HG03280 (cell line): ENCODE results near the gene HIRIP3.
"Not testable (repeated sequence)": the region's sequence is repeated elsewhere in the genome, so short reads cannot be mapped to it uniquely, and the experiment has no call there.

ENCODE experiments used
- ATAC-seq: cut with Tn5 transposase; IDR thresholded peaks from one replicate; pipeline ENCODE4 v1.9.1; 2021; ENCODE audit warnings: mild to moderate bottlenecking, moderate library complexity; ENCODE audit not compliant: unreplicated experiment

HIRIP3 gene, protein sequence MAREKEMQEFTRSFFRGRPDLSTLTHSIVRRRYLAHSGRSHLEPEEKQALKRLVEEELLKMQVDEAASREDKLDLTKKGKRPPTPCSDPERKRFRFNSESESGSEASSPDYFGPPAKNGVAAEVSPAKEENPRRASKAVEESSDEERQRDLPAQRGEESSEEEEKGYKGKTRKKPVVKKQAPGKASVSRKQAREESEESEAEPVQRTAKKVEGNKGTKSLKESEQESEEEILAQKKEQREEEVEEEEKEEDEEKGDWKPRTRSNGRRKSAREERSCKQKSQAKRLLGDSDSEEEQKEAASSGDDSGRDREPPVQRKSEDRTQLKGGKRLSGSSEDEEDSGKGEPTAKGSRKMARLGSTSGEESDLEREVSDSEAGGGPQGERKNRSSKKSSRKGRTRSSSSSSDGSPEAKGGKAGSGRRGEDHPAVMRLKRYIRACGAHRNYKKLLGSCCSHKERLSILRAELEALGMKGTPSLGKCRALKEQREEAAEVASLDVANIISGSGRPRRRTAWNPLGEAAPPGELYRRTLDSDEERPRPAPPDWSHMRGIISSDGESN

DNA sequence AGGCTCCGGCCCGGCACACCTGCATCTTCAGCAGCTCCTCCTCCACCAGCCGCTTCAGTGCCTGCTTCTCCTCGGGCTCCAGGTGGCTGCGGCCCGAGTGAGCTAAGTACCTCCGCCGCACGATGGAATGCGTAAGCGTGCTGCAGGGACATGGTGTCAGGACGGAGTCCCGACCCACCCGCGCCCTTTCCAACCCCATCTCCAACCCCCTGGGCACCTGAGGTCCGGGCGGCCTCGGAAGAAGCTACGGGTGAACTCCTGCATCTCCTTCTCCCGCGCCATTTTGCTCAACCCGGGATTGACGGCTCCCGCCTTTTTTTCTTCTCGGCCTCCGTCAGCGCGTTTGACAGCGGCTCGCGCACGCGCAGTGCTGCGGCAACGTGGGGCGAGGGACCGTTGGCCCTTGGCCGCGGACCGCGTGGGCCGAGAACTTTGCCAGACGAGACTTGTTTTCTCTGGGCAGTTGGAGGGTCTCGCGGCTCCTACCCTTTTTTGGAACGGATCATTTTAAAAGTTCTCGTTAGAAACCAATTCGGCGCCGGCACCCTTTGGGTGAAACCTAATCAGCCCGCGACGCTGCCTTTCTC lies at the start of gene HIRIP3:
Gene HIRIP3, minus strand, starts transcription at position 294 of the 587 bp plus-strand sequence. Its CDS starts 12 bp downstream, at position 282.
- peak; percentile 46 for ATAC-seq

DNA sequence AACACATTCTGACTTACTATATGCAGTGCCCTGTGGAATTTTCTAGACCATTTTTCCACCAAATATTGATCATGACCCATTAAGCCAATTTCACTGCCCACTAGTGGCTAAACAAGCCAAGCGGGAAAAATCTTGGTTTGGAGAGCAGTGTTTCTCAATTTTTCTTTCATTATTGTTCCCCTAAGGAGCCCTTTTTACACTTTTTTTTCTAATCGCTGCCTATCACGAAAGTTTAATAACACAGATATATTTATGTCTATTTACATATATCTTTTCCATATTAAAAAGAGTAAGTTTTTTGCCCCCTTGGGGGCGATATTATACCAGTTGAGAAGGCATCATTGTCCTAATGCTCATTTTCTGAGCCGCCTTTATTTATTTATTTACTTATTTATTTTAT lies 46.4 kb upstream of the HIRIP3 start:
- no peak for ATAC-seq

DNA sequence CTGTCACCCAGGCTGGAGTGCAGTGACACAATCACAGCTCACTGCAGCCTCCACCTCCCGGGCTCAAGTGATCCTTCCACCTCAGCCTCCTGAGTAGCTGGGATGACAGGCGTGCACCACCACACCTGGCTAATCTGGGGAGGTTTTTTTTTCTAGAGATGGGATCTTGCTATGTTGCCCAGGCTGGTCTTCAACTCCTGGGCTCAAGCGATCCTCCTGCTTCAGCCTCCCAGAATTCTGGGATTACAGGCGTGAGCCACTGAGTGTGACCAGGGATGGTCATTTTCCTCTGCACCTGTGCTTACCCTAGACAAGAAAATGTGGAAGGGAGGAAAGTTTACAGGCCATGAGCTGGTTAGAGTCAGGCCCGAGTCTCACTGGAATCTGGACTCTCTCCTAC lies 45.3 kb upstream of the HIRIP3 start:
- ATAC-seq: not testable (repeated sequence)

DNA sequence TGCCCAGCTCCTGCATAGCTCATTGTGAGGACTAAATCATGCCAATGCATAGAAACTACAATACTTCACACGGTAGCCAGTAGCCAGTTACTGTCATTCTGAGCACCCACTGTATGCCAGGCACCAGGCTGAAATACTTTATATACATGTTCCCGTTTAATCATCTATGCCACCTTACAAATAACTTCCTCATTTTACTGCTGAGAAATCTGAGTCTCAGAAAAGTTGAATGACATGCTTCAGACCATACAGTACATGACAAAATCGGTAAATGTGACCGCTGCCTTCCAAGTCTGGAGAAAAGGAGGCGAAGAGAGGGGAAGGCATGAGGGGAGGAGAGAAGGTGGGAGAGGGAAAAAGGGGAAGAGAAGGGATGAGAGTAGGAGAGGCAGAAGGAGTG lies 44.8 kb upstream of the HIRIP3 start:
- no peak for ATAC-seq

DNA sequence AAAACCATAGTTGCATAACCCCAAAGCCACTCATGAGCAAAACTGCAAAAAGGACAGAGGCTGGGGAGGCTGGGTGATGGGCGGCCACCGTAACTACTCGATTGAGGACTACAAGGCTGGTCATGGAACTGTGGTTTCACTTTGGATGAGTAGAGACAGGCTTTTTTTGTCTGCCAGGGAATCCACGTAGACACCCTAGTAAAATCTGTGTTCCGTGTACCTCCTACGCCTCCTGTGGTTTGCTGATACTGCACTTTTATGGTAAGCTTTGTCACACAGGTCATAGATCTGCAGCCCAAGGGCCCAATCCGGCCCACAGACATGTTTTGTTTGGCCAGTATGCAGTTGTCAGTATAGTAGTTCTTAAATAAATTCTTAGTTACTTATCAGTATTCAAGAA lies 37.9 kb upstream of the HIRIP3 start:
- ATAC-seq: no peak

DNA sequence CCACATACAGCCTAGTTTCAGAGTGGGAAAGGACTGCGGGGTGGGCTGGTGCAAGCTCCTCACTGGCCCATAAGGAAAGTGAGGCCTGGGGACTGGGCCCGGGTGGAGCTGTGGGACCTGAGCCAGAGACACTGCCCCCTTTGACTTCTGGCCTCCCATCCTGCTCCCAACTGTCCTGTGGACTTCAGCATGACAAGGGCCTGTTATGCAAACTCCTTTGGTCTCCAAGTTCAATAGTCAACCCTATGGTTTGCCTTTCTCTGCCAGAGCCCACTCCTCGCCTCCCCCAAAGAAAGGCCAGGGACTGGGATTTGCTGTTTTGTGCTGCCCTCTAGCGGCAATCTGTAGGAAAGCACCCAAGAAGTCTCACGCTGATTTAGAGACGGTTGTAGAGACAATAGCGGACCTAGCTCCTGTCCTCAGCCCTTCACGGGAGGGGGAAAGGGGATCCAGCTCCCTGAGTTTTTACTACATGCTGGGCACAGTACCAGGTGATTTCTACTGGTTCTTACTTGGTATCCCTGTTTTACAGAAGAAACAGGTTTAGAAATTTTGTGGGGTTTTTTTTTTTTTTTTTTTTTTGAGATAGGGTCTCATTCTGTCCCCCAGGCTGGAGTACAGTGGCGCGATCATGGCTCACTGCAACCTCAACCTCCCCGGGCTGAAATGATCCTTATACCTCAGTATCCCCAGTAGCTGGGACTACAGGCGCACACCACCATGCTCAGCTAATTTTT lies 36.8 kb upstream of the HIRIP3 start:
- ATAC-seq: no peak

DNA sequence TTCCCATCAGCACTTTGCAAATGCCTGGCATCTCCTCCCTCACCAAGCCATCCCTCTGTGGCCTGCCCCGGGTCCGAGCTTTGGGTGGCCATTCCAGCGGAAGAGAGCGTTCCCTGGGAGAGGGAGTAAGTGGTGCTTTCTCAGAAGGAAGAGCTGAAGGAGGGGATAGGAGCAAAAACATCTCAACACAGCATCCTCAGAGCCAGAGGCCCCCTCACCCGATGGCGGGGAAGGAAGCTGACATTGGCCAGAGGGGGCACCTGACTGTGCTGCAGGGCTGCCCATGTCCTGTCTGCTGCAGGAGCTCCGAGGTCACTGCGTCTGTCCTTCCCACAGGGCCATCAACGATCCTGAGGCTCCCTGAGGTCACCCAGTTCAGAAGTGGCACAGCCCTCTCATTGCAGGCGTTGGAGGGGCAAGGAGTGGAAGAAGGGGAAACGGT lies 36.1 kb upstream of the HIRIP3 start:
- no peak for ATAC-seq

DNA sequence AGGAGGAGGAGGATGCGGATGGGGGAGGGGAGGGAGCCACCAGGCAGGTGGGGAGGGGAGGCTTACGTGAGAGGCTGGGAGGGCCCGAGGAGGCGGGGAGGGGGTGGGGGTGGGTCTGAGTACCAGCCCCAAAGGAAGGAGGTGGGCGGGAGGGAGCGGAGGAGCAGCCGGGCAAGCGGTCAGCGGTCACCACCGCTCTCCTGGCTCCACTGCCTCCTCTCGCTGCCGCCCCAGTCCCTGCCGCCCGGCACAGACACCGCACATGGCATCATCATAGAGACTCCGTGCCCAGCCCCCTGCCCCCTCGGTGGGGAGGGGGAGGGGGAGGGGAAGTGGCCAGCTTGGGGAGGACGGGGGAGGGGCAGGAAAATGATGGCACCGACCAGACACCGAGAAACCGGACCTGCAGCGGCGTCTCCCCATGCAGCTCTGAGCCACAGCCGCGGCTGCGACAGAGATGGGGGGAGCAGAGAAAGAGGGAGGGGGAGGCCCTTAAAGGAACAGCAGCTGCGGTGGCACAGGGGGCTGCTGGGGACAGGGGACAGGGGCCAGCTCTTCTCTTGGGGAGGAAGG lies 35.5 kb upstream of the HIRIP3 start, which contains the start of gene TLCD3B:
Gene TLCD3B, minus strand, starts transcription at position 431 of the 573 bp plus-strand sequence. CDS start 744 bp downstream, outside the sequence.
- ATAC-seq: no peak

DNA sequence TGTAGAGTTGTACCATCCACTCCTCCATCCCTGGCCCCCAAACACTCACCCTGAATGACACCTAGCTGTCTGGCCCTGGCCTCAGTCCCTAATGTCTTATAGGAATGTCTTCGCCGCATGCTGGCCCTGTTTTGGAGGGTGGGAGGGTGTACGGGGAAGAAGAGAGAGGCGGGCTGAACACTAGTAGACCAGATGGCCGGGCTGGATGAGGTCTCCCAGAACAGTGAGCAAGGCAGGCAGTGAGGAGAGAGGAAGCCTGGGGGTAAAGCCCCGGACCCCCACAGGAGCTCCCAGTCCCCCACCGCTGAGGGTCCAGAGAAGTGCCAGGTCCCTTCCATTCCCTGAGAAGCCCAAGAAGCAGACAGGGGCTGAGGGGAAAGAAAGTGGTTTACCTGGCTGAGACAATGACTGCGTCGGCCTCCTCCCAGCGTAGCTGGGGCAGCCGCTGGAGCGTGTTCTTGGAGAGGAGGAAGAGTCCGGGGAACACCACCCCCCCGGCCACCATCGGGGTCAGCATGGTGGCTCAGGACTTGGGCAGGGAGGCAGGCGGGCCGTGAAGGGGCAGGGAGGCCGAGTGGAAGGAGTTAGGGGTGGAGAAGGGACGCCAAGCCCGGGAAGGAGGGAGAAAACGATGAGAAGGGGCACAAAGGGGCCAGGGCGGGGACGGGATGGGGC lies 34.7 kb upstream of the HIRIP3 start:
- ATAC-seq: no peak

DNA sequence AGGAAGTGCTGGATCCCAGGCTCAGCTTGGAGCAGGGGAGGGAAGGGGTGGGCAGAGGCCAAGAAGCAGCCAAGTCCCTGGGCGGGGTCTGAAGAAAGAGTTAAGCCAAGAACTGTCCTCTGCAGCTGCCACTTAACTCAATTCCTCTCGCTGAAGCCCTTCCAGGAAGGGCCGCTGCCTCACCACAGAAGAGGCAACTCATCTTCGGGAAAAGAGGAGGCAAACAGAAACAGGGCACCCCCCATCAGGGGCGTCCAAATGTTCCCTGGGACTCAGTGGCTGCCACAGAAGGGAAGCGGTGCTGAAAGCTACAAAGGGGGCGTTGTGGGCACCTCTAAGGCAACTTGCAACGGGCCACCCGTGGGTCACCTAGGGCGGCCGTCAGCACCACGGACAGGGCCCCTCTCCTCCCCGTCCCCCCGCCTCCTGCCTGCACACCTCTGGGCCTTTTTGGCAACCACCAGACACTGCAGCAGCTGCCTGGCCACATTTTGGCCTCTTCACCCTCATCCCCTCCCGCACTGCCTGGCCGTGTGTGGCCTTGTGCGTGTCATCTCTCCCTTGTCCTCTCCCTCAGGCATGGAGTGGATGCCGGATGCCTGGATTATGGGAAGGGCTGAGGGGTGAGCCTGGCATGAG lies 33.1 kb upstream of the HIRIP3 start:
- no peak for ATAC-seq

DNA sequence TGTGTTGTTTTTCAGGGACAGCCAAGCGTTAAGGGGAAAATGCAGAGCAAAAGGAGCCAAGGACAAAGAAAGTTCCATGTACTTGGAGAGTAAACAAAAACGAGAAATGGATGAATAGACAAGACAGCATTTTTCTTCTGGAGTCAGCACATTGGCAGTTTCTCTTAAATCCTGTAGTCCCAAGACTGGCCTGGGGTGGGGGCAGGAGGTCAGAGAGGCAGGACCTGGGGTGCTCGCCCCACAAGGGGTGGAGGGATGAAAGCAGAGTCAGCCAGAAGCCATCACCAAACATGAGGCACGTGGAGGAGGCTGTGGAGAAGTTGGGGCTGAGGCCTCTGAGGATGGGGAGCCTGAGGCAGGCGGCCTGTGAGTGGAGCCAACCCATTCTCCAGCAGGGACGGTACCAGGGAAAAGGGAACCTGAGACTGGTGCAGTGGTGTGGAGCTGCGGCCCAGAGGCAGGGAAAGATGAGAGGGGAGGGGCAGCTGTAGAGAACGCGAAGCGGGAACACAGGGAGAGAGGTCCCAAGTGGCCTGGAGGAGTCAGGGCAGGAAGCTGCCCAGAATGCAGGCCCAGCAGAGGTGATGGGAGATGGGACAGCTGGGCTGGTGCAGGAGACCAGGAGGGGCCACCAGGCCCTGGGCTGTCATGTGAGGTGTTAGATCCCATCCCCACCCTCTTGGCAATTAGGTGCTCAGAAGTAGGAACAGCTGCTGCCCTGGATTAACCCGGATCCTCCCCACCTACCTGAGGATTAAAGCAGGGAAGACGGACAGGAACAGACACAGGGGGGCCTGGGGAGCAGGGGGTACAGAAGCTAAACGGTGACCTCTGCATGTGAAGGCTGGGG lies 32.4 kb upstream of the HIRIP3 start:
- no peak for ATAC-seq

DNA sequence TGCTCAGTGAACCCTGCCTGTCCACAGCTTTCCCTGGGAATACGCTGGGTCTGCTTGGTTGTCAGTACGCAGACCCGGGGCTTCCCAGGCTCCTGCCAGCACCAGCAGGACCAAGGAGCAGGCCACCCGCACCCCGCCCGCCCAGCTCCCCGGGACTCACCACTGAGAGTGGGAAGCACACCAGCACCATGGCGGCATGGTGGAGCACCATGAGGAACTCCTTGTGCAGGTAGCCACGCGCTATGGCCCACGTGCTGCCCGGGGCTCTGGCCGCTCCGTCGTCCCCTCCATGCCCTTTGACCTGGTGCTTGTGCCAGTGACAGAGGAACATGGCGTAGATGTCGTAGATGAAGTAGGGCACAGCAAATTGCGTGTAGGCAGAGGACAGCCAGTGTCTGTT lies 31.0 kb upstream of the HIRIP3 start:
- no peak for ATAC-seq

DNA sequence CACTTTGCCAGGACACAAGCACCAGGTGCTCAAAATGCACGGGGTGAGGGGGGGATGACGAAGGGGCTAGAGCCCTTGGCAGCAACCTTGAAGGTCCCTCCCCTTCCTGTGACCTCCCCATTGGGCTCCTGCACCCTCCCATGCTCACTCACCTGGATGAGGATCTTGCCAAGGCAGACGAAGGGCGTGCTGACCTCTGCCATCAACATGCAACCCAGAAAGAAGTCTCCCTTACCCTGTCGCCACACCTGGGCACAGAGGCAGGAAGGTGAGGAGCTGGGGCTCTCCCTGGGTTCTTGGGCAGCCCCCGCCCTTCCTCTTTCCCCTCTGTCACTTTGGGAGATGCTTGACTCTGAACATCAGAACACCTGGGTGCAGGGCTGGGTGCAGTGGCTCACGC lies 30.2 kb upstream of the HIRIP3 start:
- no peak for ATAC-seq

DNA sequence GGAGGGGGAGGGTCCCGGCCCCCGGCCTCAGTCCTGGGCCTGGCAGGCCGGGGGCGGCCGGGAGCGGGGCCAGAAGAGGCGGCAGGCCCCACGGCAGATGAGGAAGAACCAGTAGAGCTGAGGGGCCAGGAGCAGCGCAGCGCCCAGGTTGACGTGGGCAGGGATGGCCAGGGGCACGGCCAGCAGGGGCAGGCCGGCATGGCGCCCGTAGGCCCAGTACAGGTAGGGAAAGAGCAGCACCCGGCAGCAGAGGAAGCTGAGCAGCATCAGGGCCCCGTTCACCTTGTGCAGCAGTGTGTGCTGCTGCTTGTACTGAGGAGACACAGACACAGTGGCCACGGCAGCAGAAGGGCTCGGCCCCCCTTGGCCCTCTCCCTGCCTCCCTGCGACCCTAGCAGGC lies 29.7 kb upstream of the HIRIP3 start:
- no peak for ATAC-seq

DNA sequence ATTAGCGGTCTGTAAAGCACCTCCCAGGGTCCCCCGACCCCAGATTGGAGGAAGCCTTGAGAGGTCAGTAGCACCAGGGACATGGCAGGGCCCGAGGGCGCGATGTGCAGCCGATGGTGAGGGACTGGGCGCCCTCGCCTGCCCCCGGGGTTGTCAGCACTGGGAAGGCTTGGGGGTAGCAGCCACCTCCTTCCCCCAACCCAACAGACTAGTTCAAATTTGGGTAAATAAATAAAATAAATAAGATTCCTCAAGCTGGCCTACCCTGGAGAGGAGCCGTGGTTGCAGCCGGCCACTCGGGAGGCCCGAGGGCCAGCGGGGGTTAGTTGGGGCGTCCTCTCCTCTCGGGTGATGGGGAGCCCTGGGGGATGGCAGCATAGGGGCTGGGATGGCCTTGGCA lies 29.0 kb upstream of the HIRIP3 start:
- no peak for ATAC-seq

DNA sequence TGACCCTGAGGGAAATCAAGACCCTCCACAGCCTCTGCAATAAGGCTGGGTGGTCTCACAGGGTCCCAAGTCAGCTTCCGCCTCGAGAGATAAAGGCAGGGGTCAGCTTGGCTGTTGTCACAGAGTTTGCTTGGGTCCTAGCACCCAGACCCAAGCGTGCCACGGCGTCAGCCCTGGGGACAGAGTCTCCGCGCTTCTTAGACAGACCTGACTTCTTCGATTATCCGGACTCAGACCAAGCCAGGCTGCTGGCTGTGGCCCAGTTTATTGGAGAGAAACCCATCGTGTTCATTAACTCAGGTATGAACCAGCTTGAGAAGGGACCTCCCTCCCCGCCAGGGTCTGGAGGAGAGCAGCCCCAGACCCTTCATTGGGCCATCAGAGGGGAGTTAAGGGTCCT lies 28.2 kb upstream of the HIRIP3 start:
- ATAC-seq: no peak

DNA sequence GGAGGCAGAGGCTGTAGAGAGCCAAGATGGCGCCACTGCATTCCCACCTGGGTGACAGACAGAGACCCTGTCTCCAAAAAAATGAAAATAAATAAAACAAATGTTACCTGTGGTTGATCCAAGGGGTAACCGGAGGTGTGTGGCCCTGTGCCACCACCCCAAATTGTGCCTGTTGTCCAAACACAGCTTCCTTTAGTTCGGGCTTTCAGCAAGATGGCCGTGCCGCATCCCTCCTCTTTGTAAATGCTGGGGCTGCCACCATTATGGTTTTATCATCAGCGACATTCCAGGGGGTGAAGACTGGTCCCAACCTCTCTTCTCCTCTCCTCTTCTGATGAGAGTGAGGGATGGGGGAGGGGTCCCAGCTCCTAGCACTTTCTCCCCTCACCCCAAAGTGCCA lies 27.5 kb upstream of the HIRIP3 start, which contains the start of gene C16orf92:
Gene C16orf92, plus strand, starts transcription at position 312 of the 400 bp plus-strand sequence. CDS start 143 bp downstream, outside the sequence.
- ATAC-seq: no peak

DNA sequence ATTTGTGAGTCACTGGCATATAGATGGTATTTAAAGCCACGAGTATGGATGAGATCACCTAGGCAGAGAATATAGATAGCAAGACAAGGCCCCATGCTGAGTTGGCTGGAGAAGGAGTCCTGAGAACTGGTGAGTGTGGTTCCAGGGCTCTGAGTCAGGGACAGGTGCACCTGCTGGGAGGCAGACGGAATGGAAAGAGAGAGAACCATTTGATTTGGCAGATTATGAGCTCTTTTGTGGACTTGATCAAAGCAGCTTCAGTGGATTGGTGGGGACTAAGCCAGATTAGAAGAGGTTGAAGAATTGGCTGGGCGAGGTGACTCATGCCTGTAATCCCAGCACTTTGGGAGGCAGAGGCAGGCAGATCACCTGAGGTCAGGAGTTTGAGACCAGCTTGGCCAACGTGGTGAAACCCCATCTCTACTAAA lies 23.3 kb upstream of the HIRIP3 start:
- ATAC-seq: no peak

DNA sequence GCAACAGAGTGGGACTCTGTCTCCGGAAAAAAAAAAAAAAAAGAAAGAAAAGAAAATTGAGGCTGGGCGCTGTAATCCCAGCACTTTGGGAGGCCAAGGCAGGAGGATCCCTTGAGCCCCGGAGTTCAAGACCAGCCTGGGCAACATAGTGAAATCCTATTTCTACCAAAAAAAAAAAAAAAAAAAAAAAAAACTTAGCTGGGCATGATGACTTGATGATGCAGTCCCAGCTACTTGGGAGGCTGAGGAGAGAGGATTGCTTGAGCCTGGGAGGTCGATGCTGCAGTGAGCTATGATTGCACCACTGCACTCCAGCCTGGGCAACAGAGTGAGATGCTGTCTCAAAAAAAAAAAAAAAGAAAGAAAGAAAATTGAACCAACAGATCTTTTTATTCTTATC lies 22.5 kb upstream of the HIRIP3 start:
- not testable (repeated sequence) for ATAC-seq
